ENCODE measurements around the gene SLC16A14. TPM values are rescaled to one million over a fixed set of nuclear protein-coding genes. Genes with fewer than 3 reads are reported as not detected.

Gene SLC16A14
- total and polyA plus RNA-seq, 10 of the 15 experiments (the other 5 are each of a cell fraction or from before 2014, with no cell fraction given): 0.87 to 6.4 (median 4.1) TPM; not detected in 1

- peaks cover 0 to 2% of the 10 kb centered on the region in 2 experiments; a peak in 1 of 4 replicates for H3K27me3 ChIP-seq (replicated peaks in 1 of 2; ENCODE audit: control insufficient read depth in 2 of 2, insufficient read depth in 2 of 2, low read length in 1 of 2)
- ChIA-PET POLR2A (no interaction called here), SMC1A (ENCODE audit: uncharacterized antibody, unreplicated experiment) (interaction anchor here (1.0 kb wide), 1 partner anchor 245 kb away, joined by 3 read pairs; no protein-coding TSS in a partner anchor), RAD21 (ENCODE audit: unreplicated experiment) (interaction anchor here (0.5 to 2.9 kb wide), 3 partner anchors 91 to 565 kb away, joined by 3 to 18 read pairs (median 4); no protein-coding TSS in a partner anchor), CTCF (interaction anchor here (0.6 to 4.8 kb wide), 7 partner anchors 19 to 543 kb away, joined by 3 to 65 read pairs (median 6); no protein-coding TSS in a partner anchor)
- H3K79me2 ChIP-seq (ENCODE audit: control insufficient read depth, insufficient read depth, low read length): no peaks in the 10 kb centered on the region
- H3K36me3 ChIP-seq (ENCODE audit: control insufficient read depth in 2 of 2, insufficient read depth in 2 of 2, low read length in 1 of 2): no peaks in the 10 kb centered on the region
- peaks cover 5% of the 10 kb centered on the region for H3K4me1 ChIP-seq (ENCODE audit: control insufficient read depth, insufficient read depth, low read length)
- FAIRE-seq (no peak), DNase-seq (ENCODE audit: low read depth, low spot score) (no peak), ATAC-seq (no peak)
- no TSS peak for BruUV-seq (replicated peaks)
- no peaks in the 10 kb centered on the region for H4K20me1 ChIP-seq (ENCODE audit: control insufficient read depth, insufficient read depth)
- no peak overlapping the region for H3K9ac ChIP-seq (ENCODE audit: control insufficient read depth, insufficient read depth, low read length)
- 44% methylated on average over 6 of the region's 6 CpGs for WGBS (ENCODE audit: insufficient coverage, insufficient replicate concordance, low lambda C conversion rate, missing lambda C conversion rate)
- H3K9me3 ChIP-seq (replicated peaks; ENCODE audit: control insufficient read depth, insufficient read depth, low read length): no peaks in the 10 kb centered on the region
- no peak overlapping the region for H3K27ac ChIP-seq (ENCODE audit: control insufficient read depth, insufficient read depth)
- intact Hi-C loops (cut with micrococcal nuclease; ENCODE audit: unreplicated experiment) (loop anchor here (5.0 to 10.0 kb wide), 2 partner anchors 62 to 265 kb away; no protein-coding TSS in a partner anchor), in situ Hi-C loops (cut with MboI) (no loop called here)
- H2AFZ ChIP-seq (ENCODE audit: control insufficient read depth, low read depth, low read length): no peak overlapping the region
- H3K4me2 ChIP-seq (ENCODE audit: control insufficient read depth, insufficient read depth): no peak overlapping the region
- no peak overlapping the region for H3K4me3 ChIP-seq
- TF ChIP-seq SIX5 (IDR thresholded peaks at IDR 0.05; ENCODE audit: low read depth, low read length, severe bottlenecking): no peak
- TF ChIP-seq SMAD1 (IDR thresholded peaks at IDR 0.05; ENCODE audit: low read depth, partially characterized antibody): no peak
- TF ChIP-seq BMI1 (IDR thresholded peaks at IDR 0.05; ENCODE audit: borderline replicate concordance): no peak
- no peak for TF ChIP-seq RB1 (IDR thresholded peaks at IDR 0.05; ENCODE audit: borderline replicate concordance)
- no peak for TF ChIP-seq TCF7 (IDR thresholded peaks at IDR 0.05; ENCODE audit: borderline replicate concordance)
Measured at GRCh38 chr2:230069402-230069801, 678 bp upstream of the SLC16A14 start.

DNA sequence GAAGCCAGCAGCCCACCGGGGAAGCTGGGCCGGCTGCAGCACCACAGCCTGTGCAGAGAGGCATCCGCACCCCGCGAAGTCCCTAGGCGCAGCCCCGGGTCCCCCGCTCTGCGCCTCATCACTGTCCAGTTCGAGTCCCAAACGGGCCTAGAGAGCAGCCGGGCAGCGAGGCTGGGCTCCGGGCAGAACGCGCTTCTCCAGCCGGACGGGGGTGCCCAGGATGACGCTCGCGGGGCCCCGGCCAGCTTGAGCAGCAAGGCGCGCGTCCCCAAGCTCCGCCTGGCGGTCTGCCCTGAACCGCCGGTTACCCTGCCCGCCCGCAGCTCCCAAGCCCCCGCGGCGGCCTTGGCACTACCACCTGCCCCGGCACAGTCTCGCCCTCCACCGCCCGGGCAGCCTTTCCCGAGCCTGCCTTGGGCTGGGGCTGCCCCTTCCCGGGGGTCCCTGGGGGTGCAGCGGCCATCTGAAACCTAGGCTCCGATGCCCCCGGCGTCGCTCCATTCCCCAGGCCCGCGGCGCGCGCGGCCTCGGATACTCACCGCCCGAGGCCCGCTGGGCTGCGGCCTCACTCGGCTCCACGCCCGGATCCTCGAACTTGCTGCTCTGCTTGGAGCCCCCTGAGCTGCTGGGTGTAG lies 591 bp downstream of the SLC16A14 start:
- Histone ChIP-seq H3K36me3 (ENCODE audit: control insufficient read depth in 2 of 2, insufficient read depth in 2 of 2, low read length in 1 of 2) (no peaks in the 10 kb centered on the region), H3K4me2 (ENCODE audit: control insufficient read depth, insufficient read depth) (peak overlapping the region; percentile 96), H3K9ac (ENCODE audit: control insufficient read depth, insufficient read depth, low read length) (peak overlapping the region; percentile 63), H3K9me3 (replicated peaks; ENCODE audit: control insufficient read depth, insufficient read depth, low read length) (no peaks in the 10 kb centered on the region), H3K79me2 (ENCODE audit: control insufficient read depth, insufficient read depth, low read length) (no peaks in the 10 kb centered on the region), H3K27ac (ENCODE audit: control insufficient read depth, insufficient read depth) (peak overlapping the region; percentile 56; the same call in 1 of the 2 replicates), H2AFZ (ENCODE audit: control insufficient read depth, low read depth, low read length) (peak overlapping the region; percentile 85), H4K20me1 (ENCODE audit: control insufficient read depth, insufficient read depth) (no peaks in the 10 kb centered on the region), H3K4me3 (peak overlapping the region; percentile 82), H3K4me1 (ENCODE audit: control insufficient read depth, insufficient read depth, low read length) (peaks cover 5% of the 10 kb centered on the region), H3K27me3 (replicated peaks in 1 of 2; ENCODE audit: control insufficient read depth in 2 of 2, insufficient read depth in 2 of 2, low read length in 1 of 2) (peaks cover 0 to 2% of the 10 kb centered on the region in 2 experiments; a peak in 1 of 4 replicates)
- ChIA-PET SMC1A (ENCODE audit: uncharacterized antibody, unreplicated experiment) (interaction anchor here (1.0 to 3.7 kb wide), 8 partner anchors 14 to 542 kb away, joined by 3 to 32 read pairs (median 5); no protein-coding TSS in a partner anchor), CTCF (interaction anchor here (0.7 to 4.8 kb wide), 13 partner anchors 9 to 542 kb away, joined by 3 to 65 read pairs (median 8); no protein-coding TSS in a partner anchor), POLR2A (interaction anchor here (0.6 to 1.3 kb wide), 4 partner anchors 13 to 860 kb away, joined by 3 to 5 read pairs (median 4); no protein-coding TSS in a partner anchor), RAD21 (ENCODE audit: unreplicated experiment) (interaction anchor here (0.8 to 2.9 kb wide), 7 partner anchors 13 to 731 kb away, joined by 3 to 18 read pairs (median 4); no protein-coding TSS in a partner anchor)
- no peak for FAIRE-seq
- in situ Hi-C loops (cut with MboI): no loop called here
- BruUV-seq (replicated peaks): no TSS peak
- DNase-seq (ENCODE audit: low read depth, low spot score): no peak
- ATAC-seq: peak; percentile 66
- intact Hi-C loops (cut with micrococcal nuclease; ENCODE audit: unreplicated experiment): loop anchor here (5.0 to 10.0 kb wide), 2 partner anchors 61 to 263 kb away; no protein-coding TSS in a partner anchor
- WGBS (ENCODE audit: insufficient coverage, insufficient replicate concordance, low lambda C conversion rate, missing lambda C conversion rate): 2% methylated on average over 57 of the region's 60 CpGs
- TF ChIP-seq CTCF (IDR thresholded peaks at IDR 0.05 in 2 of 3, conservative IDR thresholded peaks at IDR 0.05 in 1 of 3; ENCODE audit: control insufficient read depth in 2 of 3, extremely low read depth in 1 of 3, insufficient read depth in 1 of 3, low read depth in 3 of 3, low read length in 3 of 3) (peak; percentile 2 to 15 (median 12); a peak in 1 of 6 replicates), HDAC6 (IDR thresholded peaks at IDR 0.05; ENCODE audit: unreplicated experiment) (peak; percentile 94), CREB1 (IDR thresholded peaks at IDR 0.05; ENCODE audit: low read depth) (no peak)

Data from GM12878 (cell line).